Common myeloid progenitor, CD34-positive (primary cell): ENCODE results near the gene PIK3R5.

ENCODE experiments used
- CTCF ChIA-PET: fragments of 350-600 bp; sonication (Branson Sonifier 250); formaldehyde crosslinking; loops from one replicate; lab custom pipeline; 2021; ENCODE audit warnings: antibody characterized with exemption; lab: Charles Lee
- POLR2A ChIA-PET: fragments of 350-600 bp; sonication (Branson Sonifier 250); formaldehyde crosslinking; loops from one replicate; lab custom pipeline; 2021; ENCODE audit warnings: antibody characterized with exemption; lab: Charles Lee
- DNase-seq, 3 donors: peaks; one replicate each; pipeline versions ENCODE4 v3.0.0 to v3.0.0-alpha.2; 2013
- H3K27ac ChIP-seq, 2 experiments: 1 replicate in 1 of 2; 2 replicates in 1 of 2; pipeline ENCODE4 v1.7.0; 2013; ENCODE audit warnings: inconsistent platforms in 2 of 2, low read length in 2 of 2, mild to moderate bottlenecking in 2 of 2, low read depth in 1 of 2, moderate library complexity in 1 of 2; ENCODE audit not compliant: severe bottlenecking in 2 of 2, insufficient read depth in 1 of 2, poor library complexity in 1 of 2
- H3K27me3 ChIP-seq, 5 experiments: replicated peaks in 2 of 5; 1 replicate in 3 of 5; 2 replicates in 2 of 5; pipeline versions ENCODE4 v1.6.1 to v1.7.0; 2013; ENCODE audit warnings: low read length in 4 of 5, mild to moderate bottlenecking in 2 of 5, moderate library complexity in 2 of 5, inconsistent platforms in 1 of 5; ENCODE audit not compliant: insufficient read depth in 5 of 5, control insufficient read depth in 4 of 5
- H3K36me3 ChIP-seq, 4 experiments: 1 replicate in 2 of 4; 2 replicates in 2 of 4; pipeline versions ENCODE4 v1.6.1 to v1.7.0; 2013; ENCODE audit warnings: low read length in 3 of 4, control low read depth in 1 of 4, mild to moderate bottlenecking in 1 of 4; ENCODE audit not compliant: control insufficient read depth in 4 of 4, insufficient read depth in 4 of 4
- H3K4me1 ChIP-seq, 4 experiments: 1 replicate in 3 of 4; 2 replicates in 1 of 4; pipeline versions ENCODE4 v1.6.1 to v1.7.1; 2013; ENCODE audit warnings: low read length in 3 of 4, mild to moderate bottlenecking in 3 of 4, control low read depth in 1 of 4, inconsistent platforms in 1 of 4, moderate library complexity in 1 of 4; ENCODE audit not compliant: control insufficient read depth in 4 of 4, insufficient read depth in 4 of 4; ENCODE audit errors: control extremely low read depth in 1 of 4
- H3K4me3 ChIP-seq, 7 experiments: 1 replicate in 4 of 7; 2 replicates in 3 of 7; pipeline versions ENCODE4 v1.5.1 to v1.7.0; 2013; ENCODE audit warnings: mild to moderate bottlenecking in 7 of 7, low read length in 6 of 7, moderate library complexity in 6 of 7, inconsistent platforms in 2 of 7, low read depth in 2 of 7, control low read depth in 1 of 7; ENCODE audit not compliant: insufficient read depth in 4 of 7, control insufficient read depth in 1 of 7; ENCODE audit errors: extremely low read depth in 1 of 7
- H3K9me3 ChIP-seq, 5 experiments: 1 replicate in 4 of 5; 2 replicates in 1 of 5; pipeline versions ENCODE4 v1.6.1 to v1.7.1; 2013; ENCODE audit warnings: low read length in 4 of 5, mild to moderate bottlenecking in 2 of 5, inconsistent platforms in 1 of 5, low read depth in 1 of 5, moderate library complexity in 1 of 5; ENCODE audit not compliant: control insufficient read depth in 4 of 5, insufficient read depth in 2 of 5; ENCODE audit errors: control extremely low read depth in 1 of 5
- WGBS: methylation state at CpG from one replicate; pipeline ENCODE4 v1.1.5; 2013; ENCODE audit not compliant: insufficient coverage; 5-methylcytosine and 5-hydroxymethylcytosine counted together

The PIK3R5 gene

DNA sequence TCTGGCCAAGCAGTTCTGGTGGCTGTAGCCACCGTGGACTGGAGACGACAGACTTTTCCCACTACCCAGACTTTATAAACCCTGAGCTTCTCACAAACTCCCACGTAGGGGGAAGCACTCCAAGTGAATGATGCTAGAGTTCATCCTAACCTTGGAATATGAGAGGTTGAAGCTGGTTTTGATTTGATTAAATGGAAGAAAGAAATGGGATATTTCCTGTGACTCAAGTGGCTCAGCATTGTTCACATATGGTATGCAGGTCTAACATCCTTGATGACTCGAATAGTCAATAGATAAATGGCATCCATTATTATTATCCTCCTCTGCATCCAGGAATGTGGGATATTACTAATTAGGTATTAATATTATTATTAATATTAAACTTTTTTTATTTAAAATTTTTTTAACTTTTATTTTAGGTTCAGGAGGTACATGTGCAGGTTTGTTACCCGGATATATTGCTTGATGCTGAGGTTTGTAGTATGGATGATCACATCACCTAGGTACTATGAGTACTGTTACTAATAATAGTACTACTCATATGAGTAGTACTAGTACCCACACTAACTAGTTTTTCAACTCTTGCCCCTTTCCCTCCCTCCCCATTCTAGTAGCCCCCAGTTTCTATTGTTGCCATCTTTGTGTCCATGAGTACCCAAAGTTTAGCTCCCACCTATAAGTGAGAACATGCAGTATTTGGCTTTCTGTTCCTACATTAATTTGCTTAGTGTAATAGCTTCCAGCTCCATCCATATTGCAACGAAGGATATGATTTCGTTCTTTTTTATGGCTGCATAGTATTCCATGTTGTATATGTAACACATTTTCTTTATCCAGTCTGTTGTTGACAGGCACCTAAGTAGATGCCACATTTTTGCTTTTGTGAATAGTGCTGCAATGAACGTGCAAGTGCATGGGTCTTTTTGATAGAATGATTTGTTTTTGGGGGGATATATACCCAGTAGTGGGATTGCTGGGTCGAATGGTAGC lies 121.0 kb downstream of the PIK3R5 start:
- no peaks in the 10 kb centered on the region for H3K9me3 ChIP-seq
- WGBS, result 100% methylated on average over 3 of the region's 9 CpGs
- H3K27me3 ChIP-seq, result no peaks in the 10 kb centered on the region
- no peak overlapping the region for H3K27ac ChIP-seq
- no peak for DNase-seq
- peaks cover 4 to 16% (median 7%) of the 10 kb centered on the region in 4 experiments for H3K36me3 ChIP-seq
- H3K4me1 ChIP-seq, result peaks cover 9 to 26% (median 20%) of the 10 kb centered on the region in 4 experiments
- POLR2A ChIA-PET, result no interaction called here
- CTCF ChIA-PET, result interaction anchor here (1.4 to 2.4 kb wide), 3 partner anchors 17 to 50 kb away, joined by 3 to 8 read pairs (median 3); no protein-coding TSS in a partner anchor
- peak overlapping the region in 1 of 7 experiments; percentile 9 for H3K4me3 ChIP-seq

GRCh38 chr17:8843344-8843743 lies 122.2 kb downstream of the PIK3R5 start:
- peak; percentile 29 to 88 (median 84) for DNase-seq
- Histone ChIP-seq H3K27me3 (no peaks in the 10 kb centered on the region), H3K27ac (peak overlapping the region; percentile 6 to 52), H3K36me3 (peaks cover 4 to 17% (median 6%) of the 10 kb centered on the region in 4 experiments), H3K4me1 (peaks cover 9 to 25% (median 20%) of the 10 kb centered on the region in 4 experiments), H3K9me3 (no peaks in the 10 kb centered on the region), H3K4me3 (peak overlapping the region in 1 of 7 experiments; percentile 9)
- WGBS, result 49% methylated on average over 2 of the region's 2 CpGs
- POLR2A ChIA-PET, result interaction anchor here (0.6 kb wide), 1 partner anchor 1081 kb away, joined by 5 read pairs; no protein-coding TSS in a partner anchor
- CTCF ChIA-PET, result interaction anchor here (0.7 to 2.4 kb wide), 8 partner anchors 9 to 51 kb away, joined by 3 to 8 read pairs (median 3); no protein-coding TSS in a partner anchor

- ChIA-PET CTCF (interaction anchor here (1.5 kb wide), 2 partner anchors 10 to 16 kb away, joined by 3 to 4 read pairs; no protein-coding TSS in a partner anchor), POLR2A (interaction anchor here (0.5 kb wide), 1 partner anchor 38 kb away, joined by 3 read pairs; no protein-coding TSS in a partner anchor)
- Histone ChIP-seq H3K4me1 (peaks cover 9 to 25% (median 20%) of the 10 kb centered on the region in 4 experiments), H3K4me3 (no peak overlapping the region), H3K27me3 (no peaks in the 10 kb centered on the region), H3K9me3 (no peaks in the 10 kb centered on the region), H3K27ac (no peak overlapping the region), H3K36me3 (peaks cover 3 to 17% (median 4%) of the 10 kb centered on the region in 4 experiments)
- WGBS, result 83% methylated on average over 1 of the region's 4 CpGs
- DNase-seq, result no peak
Observed at GRCh38 chr17:8841844-8842243, 123.7 kb downstream of the PIK3R5 start.

DNA sequence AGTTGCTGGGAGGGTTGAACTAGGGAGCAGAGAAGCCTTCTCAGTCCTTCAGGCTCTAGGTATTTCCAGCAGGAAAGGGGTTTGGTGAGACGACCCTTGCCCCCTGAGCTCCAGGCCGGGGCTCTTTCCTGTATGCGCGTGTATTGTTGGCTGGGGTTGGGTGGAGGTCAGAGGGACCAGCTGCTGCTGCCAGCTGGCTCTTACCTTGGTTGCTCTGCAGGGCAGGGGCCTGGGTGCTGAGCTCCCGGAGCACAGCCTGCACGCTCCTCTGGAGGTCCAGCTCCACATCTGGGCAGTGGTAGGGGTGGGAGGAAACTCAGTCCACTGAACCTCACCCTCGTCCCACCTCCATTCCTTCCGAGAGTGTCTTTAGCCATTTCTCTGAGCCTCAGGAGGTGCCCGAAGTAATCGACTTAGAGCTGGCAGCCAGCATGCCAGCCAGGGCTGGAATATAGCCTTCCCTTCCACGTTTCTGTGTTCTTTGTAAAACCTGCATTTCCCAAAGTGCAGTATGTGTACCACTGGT lies 126.0 kb downstream of the PIK3R5 start:
- DNase-seq, result no peak
- peaks cover 9 to 25% (median 20%) of the 10 kb centered on the region in 4 experiments for H3K4me1 ChIP-seq
- no peak overlapping the region for H3K4me3 ChIP-seq
- no peak overlapping the region for H3K27ac ChIP-seq
- H3K9me3 ChIP-seq, result no peaks in the 10 kb centered on the region
- POLR2A ChIA-PET, result no interaction called here
- CTCF ChIA-PET, result interaction anchor here (1.5 kb wide), 1 partner anchor 55 kb away, joined by 4 read pairs; no protein-coding TSS in a partner anchor
- 96% methylated on average over 6 of the region's 11 CpGs for WGBS
- H3K27me3 ChIP-seq, result no peaks in the 10 kb centered on the region
- peaks cover 0 to 34% (median 12%) of the 10 kb centered on the region in 4 experiments for H3K36me3 ChIP-seq

- peaks cover 0 to 38% (median 14%) of the 10 kb centered on the region in 4 experiments for H3K36me3 ChIP-seq
- ChIA-PET CTCF (interaction anchor here (1.5 kb wide), 1 partner anchor 56 kb away, joined by 4 read pairs; no protein-coding TSS in a partner anchor), POLR2A (no interaction called here)
- no peaks in the 10 kb centered on the region for H3K9me3 ChIP-seq
- no peak for DNase-seq
- peaks cover 9 to 18% (median 13%) of the 10 kb centered on the region in 4 experiments for H3K4me1 ChIP-seq
- H3K27me3 ChIP-seq, result no peaks in the 10 kb centered on the region
- no peak overlapping the region for H3K27ac ChIP-seq
- no peak overlapping the region for H3K4me3 ChIP-seq
- WGBS, result 96% methylated on average over 9 of the region's 12 CpGs
Observed at GRCh38 chr17:8838551-8839095, 126.9 kb downstream of the PIK3R5 start.

DNA sequence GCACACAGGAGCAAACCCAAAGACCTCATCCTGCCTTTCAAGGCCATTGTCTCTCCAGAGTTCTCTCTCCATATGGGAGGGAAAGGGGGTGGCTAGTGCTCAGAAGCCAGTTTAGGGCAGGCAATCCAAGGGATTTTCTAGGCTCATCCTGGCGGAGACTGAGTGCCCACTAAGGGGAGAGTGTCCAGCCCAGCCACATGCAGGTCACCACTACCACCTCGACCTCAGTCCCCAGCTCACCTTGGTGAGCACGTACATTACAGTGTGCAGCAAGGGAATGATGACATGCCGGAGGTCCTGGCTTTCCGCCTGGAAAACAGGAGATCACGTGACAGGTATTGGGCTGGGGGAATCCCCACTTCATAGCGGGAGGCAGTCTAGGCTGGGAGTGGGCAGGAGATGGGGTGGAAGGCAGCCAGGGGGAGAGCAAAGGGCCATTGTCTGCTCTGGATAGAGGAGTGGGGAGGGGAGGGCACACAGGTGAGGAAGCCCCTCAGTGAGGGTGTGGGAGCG lies 127.9 kb downstream of the PIK3R5 start:
- no peaks in the 10 kb centered on the region for H3K27me3 ChIP-seq
- H3K36me3 ChIP-seq, result peaks cover 0 to 42% (median 14%) of the 10 kb centered on the region in 4 experiments
- DNase-seq, result no peak
- WGBS, result 93% methylated on average over 8 of the region's 8 CpGs
- H3K4me3 ChIP-seq, result no peak overlapping the region
- ChIA-PET POLR2A (no interaction called here), CTCF (no interaction called here)
- no peak overlapping the region for H3K27ac ChIP-seq
- H3K4me1 ChIP-seq, result peaks cover 3 to 8% (median 4%) of the 10 kb centered on the region in 4 experiments
- no peaks in the 10 kb centered on the region for H3K9me3 ChIP-seq
